HepG2 (cell line): ENCODE measurements around the gene PRPSAP1. TPM values are rescaled to one million over a fixed set of nuclear protein-coding genes. Genes with fewer than 3 reads are reported as not detected.

Experiments
- GFI1 ChIP-seq: sonication (generic); formaldehyde crosslinking; IDR thresholded peaks from 2 replicates; pipeline ENCODE4 v1.5.0; 2020; ENCODE audit warnings: missing genetic modification reagents, mild to moderate bottlenecking, borderline replicate concordance
- NFYC ChIP-seq: IDR thresholded peaks from 2 replicates; pipeline ENCODE4 v1.6.1; 2016; ENCODE audit warnings: missing genetic modification reagents, missing compliant biosample characterization
- NR2F2 ChIP-seq: IDR thresholded peaks from 2 replicates; pipeline ENCODE4 v1.6.1; 2012; ENCODE audit warnings: low read depth, inconsistent platforms, borderline replicate concordance
- POLR2AphosphoS5 ChIP-seq: IDR thresholded peaks from 2 replicates; pipeline ENCODE4 v1.6.1; 2012; ENCODE audit warnings: low read depth, low read length
- SRSF1 ChIP-seq: fragments of 200-400 bp; formaldehyde crosslinking; optimal IDR thresholded peaks from 2 replicates; pipeline ENCODE3; 2017; ENCODE audit warnings: mild to moderate bottlenecking, low read depth, low read length, moderate library complexity
- U2AF1 ChIP-seq: fragments of 200-400 bp; formaldehyde crosslinking; optimal IDR thresholded peaks from 2 replicates; pipeline ENCODE3; 2017; ENCODE audit warnings: mild to moderate bottlenecking, low read depth, low read length
- ZBTB20 ChIP-seq: sonication (generic); formaldehyde crosslinking; IDR thresholded peaks from 2 replicates; pipeline ENCODE4 v1.8.1; 2023; ENCODE audit warnings: missing genetic modification reagents, low read depth, mild to moderate bottlenecking, borderline replicate concordance
- ZMYM2 ChIP-seq: sonication (generic); formaldehyde crosslinking; IDR thresholded peaks from 2 replicates; pipeline ENCODE4 v1.8.0; 2022; ENCODE audit warnings: mild to moderate bottlenecking, missing genetic modification reagents
- ZNF160 ChIP-seq: sonication (generic); formaldehyde crosslinking; IDR thresholded peaks from 2 replicates; pipeline ENCODE4 v1.8.0; 2022; ENCODE audit warnings: mild to moderate bottlenecking, inconsistent platforms, missing genetic modification reagents
- ZNF317 ChIP-seq: sonication (generic); formaldehyde crosslinking; IDR thresholded peaks from 2 replicates; pipeline ENCODE4 v1.5.0; 2020; ENCODE audit warnings: mild to moderate bottlenecking, missing genetic modification reagents
- ZNF329 ChIP-seq: sonication (generic); formaldehyde crosslinking; IDR thresholded peaks from 2 replicates; pipeline ENCODE4 v1.9.0; 2021; ENCODE audit warnings: low read depth, mild to moderate bottlenecking, missing genetic modification reagents
- ZNF460 ChIP-seq: sonication (generic); formaldehyde crosslinking; IDR thresholded peaks from 2 replicates; pipeline ENCODE4 v1.5.1; 2020; ENCODE audit warnings: missing genetic modification reagents, mild to moderate bottlenecking, borderline replicate concordance
- ZNF501 ChIP-seq: sonication (generic); formaldehyde crosslinking; IDR thresholded peaks from 2 replicates; pipeline ENCODE4 v1.5.1; 2020; ENCODE audit warnings: mild to moderate bottlenecking, moderate library complexity, missing genetic modification reagents
- ZNF563 ChIP-seq: sonication (generic); formaldehyde crosslinking; IDR thresholded peaks from 2 replicates; pipeline ENCODE4 v1.8.0; 2022; ENCODE audit warnings: mild to moderate bottlenecking, moderate library complexity, missing genetic modification reagents
- ZNF598 ChIP-seq: sonication (generic); formaldehyde crosslinking; IDR thresholded peaks from 2 replicates; pipeline ENCODE4 v1.5.1; 2020; ENCODE audit warnings: mild to moderate bottlenecking, missing genetic modification reagents, borderline replicate concordance
- ZSCAN25 ChIP-seq: sonication (generic); formaldehyde crosslinking; IDR thresholded peaks from 2 replicates; pipeline ENCODE4 v1.8.0; 2022; ENCODE audit warnings: mild to moderate bottlenecking, missing genetic modification reagents
- ZSCAN29 ChIP-seq: sonication (generic); formaldehyde crosslinking; conservative IDR thresholded peaks from 2 replicates; pipeline ENCODE4 v1.4.0; 2020; ENCODE audit warnings: mild to moderate bottlenecking, missing genetic modification reagents
- polyA plus RNA-seq, 8 experiments: library from polyadenylated mRNA; depleted of rRNA in 3 of 8; stranded (reverse) in 7 of 8; unstranded in 1 of 8; fragments of >200 nt; fragmentation: Illumina TruSeq in 4 of 8; extraction: Trizol in 4 of 8; gene quantifications; 2 replicates each; pipeline versions ENCODE4 v1.2.1 to v1.2.3, GENCODE V29; 2011 to 2016; ENCODE audit warnings: low read depth in 4 of 8, missing spikeins in 1 of 8, mixed read lengths in 1 of 8; ENCODE audit not compliant: insufficient read depth in 1 of 8
- total RNA-seq, 5 experiments: library from RNA; depleted of rRNA; stranded (reverse); fragments of >200 nt; fragmentation: Illumina TruSeq; extraction: Trizol; gene quantifications; 2 replicates each; pipeline ENCODE4 v1.2.3, GENCODE V29; 2016; ENCODE audit warnings: low read depth in 1 of 5
- TF ChIP-seq, protein P1 (sequence below): sonication (generic); formaldehyde crosslinking; IDR thresholded peaks from 2 replicates; pipeline ENCODE4 v1.5.1; 2020; ENCODE audit warnings: missing genetic modification reagents, mild to moderate bottlenecking, borderline replicate concordance
- TF ChIP-seq, protein P2 (sequence below): sonication (generic); formaldehyde crosslinking; IDR thresholded peaks from 2 replicates; pipeline ENCODE4 v1.8.0; 2022; ENCODE audit warnings: low read depth, missing genetic modification reagents
- TF ChIP-seq, protein P3 (sequence below): sonication (generic); formaldehyde crosslinking; conservative IDR thresholded peaks from 2 replicates; pipeline ENCODE4 v1.4.0; 2020; ENCODE audit warnings: missing genetic modification reagents
- TF ChIP-seq, protein P4 (sequence below): sonication (generic); formaldehyde crosslinking; IDR thresholded peaks from 2 replicates; pipeline ENCODE4 v1.5.1; 2020; ENCODE audit warnings: mild to moderate bottlenecking, missing genetic modification reagents, moderate library complexity

Gene PRPSAP1
- total and polyA plus RNA-seq, 2 of the 13 experiments (the other 11 are each of a cell fraction or from before 2014, with no cell fraction given): 91.1 to 314 TPM

DNA sequence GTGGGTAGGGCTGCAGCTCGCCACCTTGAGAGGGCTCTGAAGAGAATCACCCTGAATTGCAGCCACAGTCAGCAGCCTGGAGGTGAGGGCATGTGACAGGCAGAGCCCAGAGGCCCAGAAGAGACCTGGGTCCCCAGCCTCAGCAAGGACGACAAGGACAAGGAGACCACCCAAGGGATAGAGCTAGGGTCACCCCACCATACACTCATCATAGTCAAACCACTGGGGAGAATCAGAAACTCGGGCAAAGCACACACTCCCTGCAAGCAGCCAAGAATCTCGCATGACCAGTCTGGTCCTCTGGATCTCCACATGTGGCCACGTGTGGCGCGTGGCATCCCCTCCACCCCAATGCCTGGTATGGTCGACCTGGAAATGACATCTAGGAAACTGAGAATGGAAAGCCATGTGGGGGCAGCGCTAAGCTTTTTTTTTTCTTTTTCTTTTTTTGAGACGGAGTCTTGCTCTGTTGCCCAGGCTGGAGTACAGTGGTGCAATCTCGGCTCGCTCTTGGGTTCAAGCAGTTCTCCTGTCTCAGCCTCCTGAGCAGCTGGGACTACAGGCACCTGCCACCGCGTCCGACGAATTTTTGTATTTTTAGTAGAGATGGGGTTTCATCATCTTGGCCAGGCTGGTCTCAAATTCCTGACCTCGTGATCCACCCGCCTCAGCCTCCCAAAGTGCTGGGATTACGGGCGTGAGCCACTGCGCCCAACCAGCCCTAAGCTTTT, 26.1 kb upstream of the PRPSAP1 start (continued):
- TF ChIP-seq NFYC: no peak
- TF ChIP-seq, protein P1, sequence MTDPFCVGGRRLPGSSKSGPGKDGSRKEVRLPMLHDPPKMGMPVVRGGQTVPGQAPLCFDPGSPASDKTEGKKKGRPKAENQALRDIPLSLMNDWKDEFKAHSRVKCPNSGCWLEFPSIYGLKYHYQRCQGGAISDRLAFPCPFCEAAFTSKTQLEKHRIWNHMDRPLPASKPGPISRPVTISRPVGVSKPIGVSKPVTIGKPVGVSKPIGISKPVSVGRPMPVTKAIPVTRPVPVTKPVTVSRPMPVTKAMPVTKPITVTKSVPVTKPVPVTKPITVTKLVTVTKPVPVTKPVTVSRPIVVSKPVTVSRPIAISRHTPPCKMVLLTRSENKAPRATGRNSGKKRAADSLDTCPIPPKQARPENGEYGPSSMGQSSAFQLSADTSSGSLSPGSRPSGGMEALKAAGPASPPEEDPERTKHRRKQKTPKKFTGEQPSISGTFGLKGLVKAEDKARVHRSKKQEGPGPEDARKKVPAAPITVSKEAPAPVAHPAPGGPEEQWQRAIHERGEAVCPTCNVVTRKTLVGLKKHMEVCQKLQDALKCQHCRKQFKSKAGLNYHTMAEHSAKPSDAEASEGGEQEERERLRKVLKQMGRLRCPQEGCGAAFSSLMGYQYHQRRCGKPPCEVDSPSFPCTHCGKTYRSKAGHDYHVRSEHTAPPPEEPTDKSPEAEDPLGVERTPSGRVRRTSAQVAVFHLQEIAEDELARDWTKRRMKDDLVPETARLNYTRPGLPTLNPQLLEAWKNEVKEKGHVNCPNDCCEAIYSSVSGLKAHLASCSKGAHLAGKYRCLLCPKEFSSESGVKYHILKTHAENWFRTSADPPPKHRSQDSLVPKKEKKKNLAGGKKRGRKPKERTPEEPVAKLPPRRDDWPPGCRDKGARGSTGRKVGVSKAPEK (CRISPR knock-in tag): no peak
- no peak for TF ChIP-seq ZMYM2 (CRISPR knock-in tag)
- no peak for TF ChIP-seq SRSF1
- TF ChIP-seq, protein P2, sequence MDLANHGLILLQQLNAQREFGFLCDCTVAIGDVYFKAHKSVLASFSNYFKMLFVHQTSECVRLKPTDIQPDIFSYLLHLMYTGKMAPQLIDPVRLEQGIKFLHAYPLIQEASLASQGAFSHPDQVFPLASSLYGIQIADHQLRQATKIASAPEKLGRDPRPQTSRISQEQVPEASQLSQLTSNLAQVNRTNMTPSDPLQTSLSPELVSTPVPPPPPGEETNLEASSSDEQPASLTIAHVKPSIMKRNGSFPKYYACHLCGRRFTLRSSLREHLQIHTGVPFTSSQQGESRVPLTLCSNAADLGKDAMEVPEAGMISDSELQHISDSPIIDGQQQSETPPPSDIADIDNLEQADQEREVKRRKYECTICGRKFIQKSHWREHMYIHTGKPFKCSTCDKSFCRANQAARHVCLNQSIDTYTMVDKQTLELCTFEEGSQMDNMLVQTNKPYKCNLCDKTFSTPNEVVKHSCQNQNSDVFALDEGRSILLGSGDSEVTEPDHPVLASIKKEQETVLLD (CRISPR knock-in tag): no peak
- TF ChIP-seq ZBTB20 (CRISPR knock-in tag): no peak
- no peak for TF ChIP-seq NR2F2
- TF ChIP-seq ZNF598: no peak
- no peak for TF ChIP-seq ZNF460 (CRISPR knock-in tag)
- TF ChIP-seq ZNF317 (CRISPR knock-in tag): no peak
- no peak for TF ChIP-seq ZNF563
- no peak for TF ChIP-seq GFI1
- TF ChIP-seq, protein P3, sequence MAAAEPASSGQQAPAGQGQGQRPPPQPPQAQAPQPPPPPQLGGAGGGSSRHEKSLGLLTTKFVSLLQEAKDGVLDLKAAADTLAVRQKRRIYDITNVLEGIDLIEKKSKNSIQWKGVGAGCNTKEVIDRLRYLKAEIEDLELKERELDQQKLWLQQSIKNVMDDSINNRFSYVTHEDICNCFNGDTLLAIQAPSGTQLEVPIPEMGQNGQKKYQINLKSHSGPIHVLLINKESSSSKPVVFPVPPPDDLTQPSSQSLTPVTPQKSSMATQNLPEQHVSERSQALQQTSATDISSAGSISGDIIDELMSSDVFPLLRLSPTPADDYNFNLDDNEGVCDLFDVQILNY (CRISPR knock-in tag): no peak
- TF ChIP-seq ZSCAN29 (CRISPR knock-in tag): no peak
- TF ChIP-seq ZNF329 (CRISPR knock-in tag): no peak
- no peak for TF ChIP-seq ZNF160 (CRISPR knock-in tag)
- TF ChIP-seq POLR2AphosphoS5: peak; percentile 60; the same call in 1 of the 2 replicates
- TF ChIP-seq ZSCAN25 (CRISPR knock-in tag): 0 out of 2 replicates have a peak, but pooled peaks have one; percentile 30
- no peak for TF ChIP-seq U2AF1
- TF ChIP-seq ZNF501 (CRISPR knock-in tag): no peak
- TF ChIP-seq, protein P4, sequence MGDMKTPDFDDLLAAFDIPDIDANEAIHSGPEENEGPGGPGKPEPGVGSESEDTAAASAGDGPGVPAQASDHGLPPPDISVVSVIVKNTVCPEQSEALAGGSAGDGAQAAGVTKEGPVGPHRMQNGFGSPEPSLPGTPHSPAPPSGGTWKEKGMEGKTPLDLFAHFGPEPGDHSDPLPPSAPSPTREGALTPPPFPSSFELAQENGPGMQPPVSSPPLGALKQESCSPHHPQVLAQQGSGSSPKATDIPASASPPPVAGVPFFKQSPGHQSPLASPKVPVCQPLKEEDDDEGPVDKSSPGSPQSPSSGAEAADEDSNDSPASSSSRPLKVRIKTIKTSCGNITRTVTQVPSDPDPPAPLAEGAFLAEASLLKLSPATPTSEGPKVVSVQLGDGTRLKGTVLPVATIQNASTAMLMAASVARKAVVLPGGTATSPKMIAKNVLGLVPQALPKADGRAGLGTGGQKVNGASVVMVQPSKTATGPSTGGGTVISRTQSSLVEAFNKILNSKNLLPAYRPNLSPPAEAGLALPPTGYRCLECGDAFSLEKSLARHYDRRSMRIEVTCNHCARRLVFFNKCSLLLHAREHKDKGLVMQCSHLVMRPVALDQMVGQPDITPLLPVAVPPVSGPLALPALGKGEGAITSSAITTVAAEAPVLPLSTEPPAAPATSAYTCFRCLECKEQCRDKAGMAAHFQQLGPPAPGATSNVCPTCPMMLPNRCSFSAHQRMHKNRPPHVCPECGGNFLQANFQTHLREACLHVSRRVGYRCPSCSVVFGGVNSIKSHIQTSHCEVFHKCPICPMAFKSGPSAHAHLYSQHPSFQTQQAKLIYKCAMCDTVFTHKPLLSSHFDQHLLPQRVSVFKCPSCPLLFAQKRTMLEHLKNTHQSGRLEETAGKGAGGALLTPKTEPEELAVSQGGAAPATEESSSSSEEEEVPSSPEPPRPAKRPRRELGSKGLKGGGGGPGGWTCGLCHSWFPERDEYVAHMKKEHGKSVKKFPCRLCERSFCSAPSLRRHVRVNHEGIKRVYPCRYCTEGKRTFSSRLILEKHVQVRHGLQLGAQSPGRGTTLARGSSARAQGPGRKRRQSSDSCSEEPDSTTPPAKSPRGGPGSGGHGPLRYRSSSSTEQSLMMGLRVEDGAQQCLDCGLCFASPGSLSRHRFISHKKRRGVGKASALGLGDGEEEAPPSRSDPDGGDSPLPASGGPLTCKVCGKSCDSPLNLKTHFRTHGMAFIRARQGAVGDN (CRISPR knock-in tag): peak; percentile 67
